NCI-H2196 treated with DMSO at 0.1 percent for 48 hours (cell line): ENCODE data around the gene TNFAIP8L1.
"Not testable (repeated sequence)": the region's sequence is repeated elsewhere in the genome, so short reads cannot be mapped to it uniquely, and the experiment has no call there.

Source experiments
- DNase-seq: peaks from one replicate; lab custom pipeline; 2025; ENCODE audit not compliant: unreplicated experiment; lab: John Stamatoyannopoulos, UW

TNFAIP8L1 gene

DNA sequence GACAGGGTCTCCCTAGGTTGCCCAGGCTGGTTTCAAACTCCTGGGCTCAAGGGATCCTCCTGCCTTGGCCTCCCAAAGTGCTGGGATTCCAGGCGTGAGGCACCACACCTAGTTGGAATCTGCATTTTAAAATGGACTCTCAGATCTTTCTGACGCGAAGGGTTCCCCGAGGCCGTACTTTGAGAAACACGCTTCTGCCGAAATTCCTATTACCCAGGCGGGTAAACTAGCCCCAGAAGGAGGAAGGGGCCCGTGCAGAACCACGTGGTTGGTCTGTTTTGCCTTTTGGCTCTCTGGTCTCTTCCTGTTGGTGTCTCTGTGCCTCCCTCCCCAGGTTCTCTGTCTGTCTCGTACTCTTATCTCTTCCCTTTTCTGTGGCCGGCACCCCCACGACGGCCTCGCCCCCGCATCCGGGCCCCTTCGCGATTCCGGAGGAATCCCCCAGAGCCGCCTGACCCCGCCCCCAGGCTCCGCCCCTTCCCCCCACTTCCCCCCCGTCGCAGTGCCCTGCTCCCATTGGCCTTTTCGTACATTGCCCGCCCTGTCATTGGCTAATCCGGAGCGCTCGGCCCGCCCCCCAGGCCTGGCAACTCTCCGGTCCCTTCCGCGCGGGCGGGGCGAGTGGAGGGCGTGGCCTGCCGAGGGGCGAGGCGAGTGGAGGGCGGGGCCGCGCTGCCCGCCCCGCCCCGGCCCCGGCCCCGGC, at the start of gene TNFAIP8L1:
Gene TNFAIP8L1 (plus strand): TSS at position 689 of the 703 bp plus-strand sequence. CDS start 12,354 bp downstream, outside the sequence.
- DNase-seq = peak; percentile 90

GRCh38 chr19:4589579-4590410, 49.5 kb upstream of the TNFAIP8L1 start:
- DNase-seq = no peak

DNA sequence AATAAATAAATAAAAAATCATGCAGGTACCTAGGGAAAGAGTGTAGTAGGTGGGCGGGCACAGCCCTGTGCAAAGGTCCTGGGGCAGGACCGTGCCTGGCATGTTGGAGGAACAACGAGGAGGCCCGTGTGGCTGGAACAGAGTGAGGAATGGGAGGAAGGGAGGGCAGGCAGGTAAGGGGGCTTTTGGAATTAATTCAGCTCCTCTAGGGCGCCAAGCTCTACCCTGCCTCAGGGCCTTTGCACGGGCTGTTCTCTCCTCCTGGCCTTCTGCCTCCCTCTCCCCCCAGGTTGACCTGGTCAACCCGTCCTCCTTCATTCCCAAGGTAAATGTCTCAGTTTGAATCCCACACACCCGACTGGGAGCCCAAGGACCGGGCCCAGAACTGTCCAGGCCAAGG, 48.8 kb upstream of the TNFAIP8L1 start:
- DNase-seq = no peak

DNA sequence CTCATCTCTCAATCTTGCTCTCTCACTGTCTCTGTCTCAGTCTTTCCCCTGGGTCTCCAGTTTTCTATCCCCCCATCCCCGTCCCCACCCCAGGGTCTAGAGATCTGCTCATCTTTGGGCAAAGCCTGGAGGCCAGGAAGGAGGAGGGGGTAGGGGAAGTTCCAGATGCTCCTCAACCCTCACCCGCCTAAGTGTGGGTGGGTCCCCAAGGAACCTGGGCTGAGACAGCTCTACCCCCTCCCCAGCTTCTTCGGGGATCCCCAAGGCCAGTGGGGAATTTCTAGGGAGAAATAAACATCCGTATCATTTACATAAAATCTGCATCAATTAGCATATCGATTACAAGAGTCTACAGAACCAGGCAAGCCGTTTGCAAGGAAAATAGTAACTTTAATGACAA, 48.0 kb upstream of the TNFAIP8L1 start:
- DNase-seq = no peak

DNA sequence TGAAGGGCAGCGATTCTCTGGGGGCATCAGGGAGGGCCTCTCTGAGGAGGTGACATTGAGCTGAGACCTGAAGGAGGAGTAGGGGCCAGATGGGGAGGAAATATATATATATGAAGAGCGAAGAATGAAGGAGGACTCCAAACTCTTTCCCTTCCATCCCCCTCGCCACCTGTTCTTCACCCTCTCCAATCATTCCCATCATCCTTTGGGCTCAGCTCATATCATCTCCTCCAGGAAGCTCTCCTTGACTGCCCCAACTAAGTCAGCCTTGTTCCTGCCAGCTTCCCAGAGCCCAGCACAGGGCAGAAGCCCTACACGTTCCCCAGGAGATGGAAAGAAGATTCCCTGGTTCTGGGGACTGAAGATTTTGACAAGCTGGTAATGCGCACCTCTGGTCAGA, 46.9 kb upstream of the TNFAIP8L1 start:
- DNase-seq = no peak

DNA sequence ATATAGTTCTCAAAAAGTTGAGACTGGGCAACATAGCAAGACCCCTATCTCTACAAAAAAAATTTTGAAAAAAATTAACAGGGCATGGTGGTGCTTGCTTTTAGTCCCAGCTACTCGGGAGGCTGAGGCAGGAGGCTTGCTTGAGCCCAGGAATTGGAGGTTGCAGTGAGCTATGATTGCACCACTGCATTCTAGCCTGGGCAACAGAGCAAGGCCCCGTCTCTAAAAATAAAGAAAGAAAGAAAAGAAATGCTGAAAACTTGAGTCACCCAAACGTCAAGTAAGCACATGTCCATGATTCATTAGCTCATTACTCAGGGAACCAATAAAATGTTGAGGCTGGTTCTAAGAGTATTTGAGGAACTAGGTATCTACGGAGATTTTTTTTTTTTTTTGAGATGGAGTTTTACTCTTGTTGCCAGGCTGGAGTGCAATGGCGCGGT, 45.9 kb upstream of the TNFAIP8L1 start:
- DNase-seq = no peak

GRCh38 chr19:4594201-4594600, 45.1 kb upstream of the TNFAIP8L1 start:
- DNase-seq = no peak

DNA sequence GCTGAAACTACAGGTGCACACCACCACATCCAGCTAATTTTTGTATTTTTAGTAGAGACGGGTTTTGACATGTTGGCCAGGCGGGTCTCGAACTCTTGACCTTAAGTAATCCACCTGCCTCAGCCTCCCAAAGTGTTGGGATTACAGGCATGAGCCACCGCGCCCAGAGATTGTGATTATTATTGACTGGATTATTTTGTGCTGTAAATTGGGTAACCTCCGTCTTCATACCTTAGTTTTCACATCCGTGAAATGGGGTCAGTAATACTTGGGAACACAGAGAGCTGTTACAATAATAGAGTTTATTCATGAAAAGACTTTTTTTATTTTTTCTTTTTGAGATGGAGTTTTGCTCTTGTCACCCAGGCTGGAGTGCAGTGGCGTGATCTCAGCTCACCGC, 44.2 kb upstream of the TNFAIP8L1 start:
- DNase-seq = not testable (repeated sequence)

DNA sequence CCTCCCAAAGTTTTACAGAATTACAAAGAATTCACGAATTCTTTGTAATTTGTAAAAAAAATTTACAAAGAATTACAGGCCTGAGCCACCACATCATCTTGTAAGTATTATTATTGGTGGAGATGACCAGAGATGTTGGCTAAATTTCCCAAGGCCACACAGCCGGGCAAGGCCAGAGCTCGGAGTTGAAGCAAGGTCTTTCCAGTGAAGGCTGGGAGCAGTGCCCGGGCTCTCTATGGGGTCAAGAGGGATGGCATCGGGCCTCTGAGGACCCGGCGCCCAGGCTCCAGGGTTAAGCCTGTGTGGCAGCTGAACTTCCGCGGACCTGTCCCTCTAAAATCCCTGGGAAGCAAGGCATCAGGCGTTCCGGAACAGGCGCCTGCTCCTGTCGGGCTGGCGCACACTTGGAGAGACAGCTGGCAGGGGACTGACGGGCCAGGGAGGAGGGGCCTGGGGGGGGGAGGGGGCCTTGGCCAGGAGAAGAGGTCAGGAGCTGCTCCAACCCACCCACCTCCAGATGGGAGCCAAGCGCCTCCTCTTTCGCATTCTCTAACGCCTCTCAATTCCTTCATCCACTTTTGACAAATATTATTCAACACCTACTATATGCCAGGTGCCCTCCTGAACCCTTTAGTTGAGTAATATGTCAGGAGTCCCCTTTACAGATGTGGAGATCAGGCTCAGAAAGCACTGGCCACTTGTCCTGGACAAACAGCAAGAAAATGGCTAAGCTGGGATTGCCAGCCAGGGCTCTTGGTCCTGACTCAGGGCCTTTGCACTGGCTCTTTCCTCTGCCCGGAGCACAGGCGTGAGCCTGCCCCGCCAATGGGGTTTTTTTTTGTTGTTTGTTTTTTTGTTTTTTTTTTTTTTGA, 43.0 kb upstream of the TNFAIP8L1 start:
- no peak for DNase-seq

- no peak for DNase-seq
Measured at GRCh38 chr19:4597278-4597974, 41.9 kb upstream of the TNFAIP8L1 start.

DNA sequence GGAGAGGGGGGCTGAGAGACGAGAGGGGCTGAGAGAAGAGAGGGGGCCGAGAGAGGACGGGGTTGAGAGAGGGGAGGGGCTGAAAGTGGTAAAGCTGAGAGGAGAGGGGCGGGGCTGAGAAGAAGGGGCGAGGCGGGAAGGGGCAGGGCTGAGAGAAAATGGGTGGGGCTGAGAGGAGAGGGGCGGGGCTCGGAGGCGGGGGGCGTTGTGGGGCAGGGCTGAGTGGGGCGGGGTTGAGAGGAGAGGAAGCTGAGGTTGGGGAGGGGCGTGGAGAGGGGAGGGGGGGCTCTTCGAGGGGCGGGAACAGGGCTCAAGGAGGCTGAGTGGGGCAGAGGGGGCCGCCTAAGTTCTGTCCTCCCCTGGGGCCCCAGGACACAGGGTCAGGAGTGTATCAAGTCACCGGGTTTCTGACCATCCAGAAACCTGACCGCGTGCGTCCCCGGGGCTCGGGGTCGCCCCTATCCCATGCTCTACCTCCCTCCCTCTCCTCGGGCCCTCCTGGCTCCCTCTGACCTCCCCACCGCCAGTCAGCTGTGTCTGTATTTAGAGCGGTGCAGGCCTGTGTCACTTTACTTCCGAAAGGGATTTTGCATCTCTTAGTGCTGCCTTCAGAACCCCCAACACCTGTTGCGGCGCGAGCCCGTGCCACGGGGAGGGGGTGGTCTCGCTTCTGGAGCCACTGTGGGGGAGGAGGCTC, 41.2 kb upstream of the TNFAIP8L1 start:
- DNase-seq = peak; percentile 30

DNA sequence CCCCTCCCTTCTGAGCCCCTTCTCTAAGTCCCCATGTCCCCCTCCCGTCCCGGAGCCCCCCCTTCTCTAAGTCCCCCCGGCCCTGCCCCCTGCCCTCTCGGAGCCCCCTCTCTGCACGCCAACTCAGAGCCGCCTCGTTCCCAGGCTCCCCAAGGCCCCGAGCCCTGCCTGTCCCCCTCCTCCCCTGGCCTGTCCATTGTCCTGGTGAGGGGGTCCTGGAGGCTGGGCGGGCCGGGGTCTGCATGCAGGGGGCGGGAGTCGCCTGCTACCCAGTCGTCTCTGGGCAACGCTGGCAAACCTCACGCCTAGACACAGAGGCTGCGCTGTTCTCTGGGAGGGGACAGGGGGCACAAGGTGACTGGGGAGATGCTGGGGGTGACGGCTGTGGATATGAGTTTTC, 40.6 kb upstream of the TNFAIP8L1 start:
- no peak for DNase-seq

- no peak for DNase-seq
Measured at GRCh38 chr19:4600082-4600481, 39.2 kb upstream of the TNFAIP8L1 start.

DNA sequence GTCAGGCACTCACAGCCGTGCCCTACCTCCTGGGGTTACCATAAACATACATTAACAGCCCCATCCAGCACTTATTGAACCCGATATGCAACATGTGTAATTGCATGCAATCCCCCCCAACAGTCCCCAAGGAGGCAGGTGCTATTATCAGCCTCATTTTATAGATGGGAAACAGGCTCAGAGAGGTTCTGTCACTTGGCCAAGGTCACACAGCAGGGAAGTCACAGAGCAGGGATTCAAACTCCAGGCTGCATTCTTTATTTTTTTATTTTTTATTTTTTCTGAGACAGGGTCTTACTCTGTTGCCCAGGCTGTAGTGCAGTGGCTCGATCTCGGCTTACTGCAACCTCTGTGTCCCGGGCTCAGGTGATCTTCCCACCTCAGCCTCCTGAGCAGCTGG, 38.4 kb upstream of the TNFAIP8L1 start:
- no peak for DNase-seq

- no peak for DNase-seq
Measured at GRCh38 chr19:4602173-4602788, 37.0 kb upstream of the TNFAIP8L1 start.

DNA sequence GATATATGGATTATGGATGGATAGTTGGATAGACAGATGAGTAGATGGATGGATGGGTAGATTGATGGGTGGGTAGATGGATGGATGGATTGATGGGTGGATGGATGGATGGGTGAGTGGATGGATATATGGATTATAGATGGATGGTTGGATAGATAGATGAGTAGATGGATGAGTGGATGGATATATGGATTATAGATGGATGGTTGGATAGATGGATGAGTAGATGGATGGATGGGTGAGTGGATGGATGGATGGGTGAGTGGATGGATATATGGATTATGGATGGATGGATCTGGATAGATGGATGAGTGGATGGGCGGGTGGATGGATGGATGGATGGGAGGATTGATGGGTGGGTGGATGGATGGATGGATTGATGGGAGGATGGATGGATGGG, 36.4 kb upstream of the TNFAIP8L1 start:
- DNase-seq = no peak

GRCh38 chr19:4604912-4605311, 34.4 kb upstream of the TNFAIP8L1 start:
- DNase-seq = no peak

- no peak for DNase-seq
Measured at GRCh38 chr19:4606181-4606580, 33.1 kb upstream of the TNFAIP8L1 start.

DNA sequence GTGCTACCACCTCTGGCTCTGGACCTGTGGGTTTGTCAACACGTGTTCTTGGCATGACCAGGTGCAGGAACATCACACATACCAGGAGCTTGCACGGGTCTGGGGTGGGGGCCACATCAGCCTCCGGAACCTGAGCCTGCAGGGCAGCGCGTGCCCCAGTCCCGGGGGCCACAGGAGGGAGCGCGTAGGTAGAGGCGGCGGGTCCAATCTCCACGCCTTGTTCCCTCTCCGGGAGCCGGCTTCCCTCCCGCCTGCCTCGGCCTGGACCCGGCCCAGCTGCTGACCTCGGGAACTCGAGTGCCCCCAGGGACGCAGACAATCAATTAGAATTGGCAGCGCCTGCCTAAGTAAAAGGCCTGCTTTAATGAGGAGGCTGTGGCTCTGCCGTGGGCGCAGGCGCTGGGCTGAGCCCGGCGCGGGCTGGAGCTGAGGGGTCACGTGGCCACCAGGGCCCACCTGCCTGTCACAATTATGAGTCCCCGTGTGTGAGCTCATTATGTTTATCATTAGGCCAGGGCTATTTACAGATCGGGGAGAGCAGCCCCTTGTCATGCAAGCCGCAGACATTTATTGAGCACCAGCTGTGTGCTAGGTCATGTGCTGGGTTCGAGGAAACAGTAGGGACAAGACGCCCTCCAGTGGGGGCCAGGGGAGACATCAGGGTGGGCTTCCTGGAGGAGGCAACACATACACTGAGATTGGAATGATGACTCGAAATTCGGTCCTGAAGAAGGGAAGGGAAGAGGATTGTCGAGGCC, 32.2 kb upstream of the TNFAIP8L1 start:
- DNase-seq = no peak
